Esophagus squamous epithelium (tissue), 5 donors: ENCODE data around the gene SLC4A1. TPM values are rescaled to one million over a fixed set of nuclear protein-coding genes. Genes with fewer than 3 reads are reported as not detected.

Experiments used
- DNase-seq: peaks from one replicate; lab custom pipeline; 2025; lab: John Stamatoyannopoulos, UW
- H3K27ac ChIP-seq, 4 donors: fragments of 200-600 bp; sonication (generic); one replicate each; pipeline ENCODE4 v1.5.1; 2016 to 2019; ENCODE audit warnings: mild to moderate bottlenecking in 1 of 4
- H3K27me3 ChIP-seq, 4 donors: fragments of 200-600 bp; sonication (generic); 1 replicate in 3 of 4; 2 replicates in 1 of 4; pipeline versions ENCODE4 v1.5.1 to v1.6.0; 2017 to 2021; ENCODE audit warnings: antibody characterized with exemption in 1 of 4
- H3K36me3 ChIP-seq, 3 donors: fragments of 200-600 bp; sonication (generic); one replicate each; pipeline ENCODE4 v1.5.1; 2016 to 2019
- H3K4me1 ChIP-seq, 3 donors: fragments of 200-600 bp; sonication (generic); one replicate each; pipeline ENCODE4 v1.5.1; 2017 to 2019
- H3K4me3 ChIP-seq, 4 donors: fragments of 200-600 bp; sonication (generic); 1 replicate in 3 of 4; 2 replicates in 1 of 4; pipeline ENCODE4 v1.5.1; 2016 to 2019; ENCODE audit warnings: mild to moderate bottlenecking in 2 of 4, moderate library complexity in 1 of 4
- H3K9me3 ChIP-seq, 3 donors: fragments of 200-600 bp; sonication (generic); one replicate each; pipeline ENCODE4 v1.5.1; 2016 to 2019
- CTCF ChIP-seq, 6 experiments: fragments of 450-650 bp in 4 of 6; fragments of 200-600 bp in 2 of 6; sonication (generic) in 2 of 6; IDR thresholded peaks; one replicate each; pipeline ENCODE4 v1.5.1; 2016 to 2019; ENCODE audit warnings: antibody characterized with exemption in 6 of 6, mild to moderate bottlenecking in 4 of 6, moderate library complexity in 4 of 6
- POLR2A ChIP-seq, 4 donors: fragments of 450-650 bp; IDR thresholded peaks; one replicate each; pipeline ENCODE4 v1.6.1; 2017; ENCODE audit warnings: antibody characterized with exemption in 4 of 4, mild to moderate bottlenecking in 4 of 4, moderate library complexity in 3 of 4
- WGBS, 2 donors: methylation state at CpG; one replicate each; pipeline ENCODE4 v1.1.5; 2018; 5-methylcytosine and 5-hydroxymethylcytosine counted together
- intact Hi-C: fragments of 100-400 bp; cut with DNase I; formaldehyde crosslinking; loops from one replicate; pipeline ENCODE4 v1.15.0; 2022
- total RNA-seq, 4 donors: library from RNA; depleted of rRNA; stranded (reverse); fragments of >200 nt; gene quantifications; one replicate each; pipeline ENCODE4 v1.1.0, GENCODE V29; 2016
- donor health status: DM: yes; HTN: yes; CAD: no.

Gene SLC4A1
- total RNA-seq, 4 donors from 2014 or later = not detected

GRCh38 chr17:44307387-44308186 is 39.7 kb upstream of the SLC4A1 start:
- Histone ChIP-seq H3K27ac (peak overlapping the region in 3 of 4 donors; percentile 57 to 70 (median 67)), H3K4me1 (peaks cover 19 to 27% (median 24%) of the 10 kb centered on the region in 3 donors), H3K36me3 (no peaks in the 10 kb centered on the region), H3K9me3 (no peaks in the 10 kb centered on the region), H3K4me3 (peak overlapping the region; percentile 23 to 69 (median 48)), H3K27me3 (peaks cover 0 to 39% (median 0%) of the 10 kb centered on the region in 4 donors)
- intact Hi-C loops = no loop called here
- WGBS, 2 donors = 0 to 10% methylated on average over 9 to 10 of the region's 26 CpGs
- no peak for DNase-seq
- TF ChIP-seq POLR2A (IDR thresholded peaks at IDR 0.05) (no peak), CTCF (IDR thresholded peaks at IDR 0.05) (no peak)

- TF ChIP-seq POLR2A (IDR thresholded peaks at IDR 0.05) = no peak
- TF ChIP-seq CTCF (IDR thresholded peaks at IDR 0.05) = no peak
- Histone ChIP-seq H3K9me3 (no peaks in the 10 kb centered on the region), H3K4me3 (no peak overlapping the region), H3K27ac (no peak overlapping the region), H3K27me3 (peaks cover 0 to 46% (median 0%) of the 10 kb centered on the region in 4 donors), H3K36me3 (no peaks in the 10 kb centered on the region), H3K4me1 (peaks cover 19 to 25% (median 22%) of the 10 kb centered on the region in 3 donors)
- no peak for DNase-seq
- intact Hi-C loops = no loop called here
Observed at GRCh38 chr17:44304651-44305050, 36.7 kb upstream of the SLC4A1 start.

- no peak for DNase-seq
Observed at GRCh38 chr17:44297975-44298374, 30.0 kb upstream of the SLC4A1 start.

DNA sequence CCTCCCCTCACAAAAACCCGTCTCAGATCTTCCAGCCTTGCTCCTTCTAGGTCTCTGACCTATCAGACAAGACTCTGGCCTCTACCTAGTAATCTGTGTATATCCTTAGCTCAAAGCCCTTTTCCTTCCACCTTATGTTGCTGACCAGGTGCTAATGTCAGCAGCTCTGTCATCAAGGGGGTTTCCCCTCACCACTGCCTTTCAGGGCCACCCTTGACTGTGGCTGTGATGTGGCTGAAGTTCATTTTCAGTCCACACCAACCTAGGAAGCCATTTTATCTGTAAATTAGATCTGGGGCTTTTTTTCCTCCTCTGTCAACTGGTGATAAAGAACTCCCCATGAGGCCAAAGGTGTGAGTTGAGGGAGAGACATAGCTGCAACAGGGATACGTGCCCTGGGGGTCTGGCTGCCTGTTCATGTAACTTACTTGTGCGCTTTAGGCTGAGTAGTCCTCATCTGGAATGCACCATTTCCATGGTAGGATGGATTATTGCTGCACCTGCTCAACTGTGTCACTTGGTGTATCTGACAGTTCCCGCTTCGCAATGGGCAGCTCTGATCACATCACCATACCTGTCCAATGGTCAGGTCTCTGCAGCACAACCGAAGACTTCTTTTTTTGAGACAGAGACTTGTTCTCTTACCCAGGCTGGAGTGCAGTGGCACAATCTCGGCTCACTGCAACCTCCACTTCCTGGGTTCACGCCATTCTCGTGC is 25.7 kb upstream of the SLC4A1 start:
- no peaks in the 10 kb centered on the region for H3K4me1 ChIP-seq
- no peaks in the 10 kb centered on the region for H3K9me3 ChIP-seq
- no peak for TF ChIP-seq POLR2A (IDR thresholded peaks at IDR 0.05)
- TF ChIP-seq CTCF (IDR thresholded peaks at IDR 0.05) = no peak
- DNase-seq = no peak
- no peaks in the 10 kb centered on the region for H3K36me3 ChIP-seq
- no peak overlapping the region for H3K27ac ChIP-seq
- H3K27me3 ChIP-seq = peaks cover 0 to 13% (median 0%) of the 10 kb centered on the region in 4 donors
- no peak overlapping the region for H3K4me3 ChIP-seq
- intact Hi-C loops = no loop called here
- 86 to 91% methylated on average over 8 to 9 of the region's 9 CpGs for WGBS, 2 donors

More at GRCh38 chr17:44297975-44298374, 30.0 kb upstream of the SLC4A1 start:
- Histone ChIP-seq H3K36me3 (no peaks in the 10 kb centered on the region), H3K4me3 (no peak overlapping the region), H3K27ac (no peak overlapping the region), H3K4me1 (no peaks in the 10 kb centered on the region), H3K9me3 (no peaks in the 10 kb centered on the region), H3K27me3 (peaks cover 0 to 29% (median 0%) of the 10 kb centered on the region in 4 donors)
- TF ChIP-seq CTCF (IDR thresholded peaks at IDR 0.05) (no peak), POLR2A (IDR thresholded peaks at IDR 0.05) (no peak)
- intact Hi-C loops = no loop called here
- WGBS, 2 donors = 40 to 55% methylated on average over 2 to 3 of the region's 3 CpGs

DNA sequence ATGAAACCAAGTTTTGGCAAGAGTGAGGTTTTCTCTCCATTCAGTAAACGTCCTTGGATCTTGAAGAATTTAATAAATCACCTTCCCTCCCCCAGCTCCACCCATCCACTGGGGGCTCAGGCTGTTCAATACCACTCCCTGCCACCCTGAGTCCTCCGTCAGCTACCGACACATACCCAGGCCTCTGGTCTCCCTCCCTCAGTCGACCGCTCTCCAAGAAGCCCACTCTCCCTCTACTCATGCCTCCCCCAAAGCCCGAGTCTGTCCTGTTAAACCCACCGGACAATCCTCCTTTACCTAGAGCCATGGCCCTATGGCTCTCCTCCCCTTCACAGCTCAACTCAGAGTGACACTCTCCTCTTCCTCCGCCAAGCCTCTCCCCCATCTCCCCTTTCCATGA is 19.7 kb upstream of the SLC4A1 start:
- WGBS, 2 donors = 72 to 73% methylated on average over 8 of the region's 8 CpGs
- DNase-seq = no peak
- Histone ChIP-seq H3K4me3 (no peak overlapping the region), H3K9me3 (no peaks in the 10 kb centered on the region), H3K27me3 (no peaks in the 10 kb centered on the region), H3K4me1 (no peaks in the 10 kb centered on the region), H3K27ac (no peak overlapping the region), H3K36me3 (no peaks in the 10 kb centered on the region)
- intact Hi-C loops = no loop called here
- no peak for TF ChIP-seq CTCF (IDR thresholded peaks at IDR 0.05)
- TF ChIP-seq POLR2A (IDR thresholded peaks at IDR 0.05) = no peak
